Fibroblast of lung (primary cell): ENCODE results near the gene PDIA2. TPM values are rescaled to one million over a fixed set of nuclear protein-coding genes. Genes with fewer than 3 reads are reported as not detected.

Source experiments
- DNase-seq, 2 donors: peaks; one replicate each; pipeline versions ENCODE4 v3.0.0 to v3.0.0-alpha.2; 2010; ENCODE audit warnings: low read depth in 2 of 2
- H2AFZ ChIP-seq: 2 replicates; pipeline ENCODE4 v1.5.1; 2012; ENCODE audit warnings: low read length, control low read depth, inconsistent platforms
- H3K27ac ChIP-seq: 2 replicates; pipeline ENCODE4 v1.5.1; 2011; ENCODE audit warnings: low read length, control low read depth; ENCODE audit not compliant: insufficient read depth
- H3K27me3 ChIP-seq: 2 replicates; pipeline ENCODE4 v1.5.1; 2011; ENCODE audit warnings: mild to moderate bottlenecking, low read length; ENCODE audit not compliant: control insufficient read depth, insufficient read depth
- H3K36me3 ChIP-seq: 2 replicates; pipeline ENCODE4 v1.5.1; 2011; ENCODE audit warnings: low read length; ENCODE audit not compliant: control insufficient read depth, insufficient read depth
- H3K4me1 ChIP-seq: 2 replicates; pipeline ENCODE4 v1.5.1; 2011; ENCODE audit warnings: low read length; ENCODE audit not compliant: control insufficient read depth, insufficient read depth; ENCODE audit errors: extremely low read depth
- H3K4me2 ChIP-seq: 2 replicates; pipeline ENCODE4 v1.5.1; 2011; ENCODE audit warnings: low read length, control low read depth; ENCODE audit not compliant: insufficient read depth; ENCODE audit errors: extremely low read depth
- H3K4me3 ChIP-seq, 4 experiments: fragments of 200-600 bp in 1 of 4; sonication (generic) in 1 of 4; replicated peaks in 1 of 4; 2 replicates each; pipeline ENCODE4 v1.5.1; 2011 to 2016; ENCODE audit warnings: low read length in 4 of 4, low read depth in 3 of 4, mild to moderate bottlenecking in 3 of 4, control low read depth in 2 of 4, inconsistent platforms in 1 of 4, mixed read lengths in 1 of 4; ENCODE audit not compliant: insufficient read depth in 1 of 4; ENCODE audit errors: control extremely low read depth in 1 of 4
- H3K79me2 ChIP-seq: 2 replicates; pipeline ENCODE4 v1.5.1; 2012; ENCODE audit warnings: mild to moderate bottlenecking, low read length, inconsistent platforms; ENCODE audit not compliant: control insufficient read depth, insufficient read depth
- H3K9ac ChIP-seq: 2 replicates; pipeline ENCODE4 v1.5.1; 2011; ENCODE audit warnings: mild to moderate bottlenecking, low read length, control low read depth; ENCODE audit not compliant: insufficient read depth
- H3K9me3 ChIP-seq: 2 replicates; pipeline ENCODE4 v1.5.1; 2012; ENCODE audit warnings: low read depth, low read length; ENCODE audit not compliant: control insufficient read depth, insufficient read depth
- H4K20me1 ChIP-seq: 2 replicates; pipeline ENCODE4 v1.5.1; 2011; ENCODE audit warnings: low read length; ENCODE audit not compliant: control insufficient read depth, insufficient read depth; ENCODE audit errors: extremely low read depth
- CTCF ChIP-seq, 2 donors: IDR thresholded peaks in 1 of 2; conservative IDR thresholded peaks in 1 of 2; 1 replicate in 1 of 2; 2 replicates in 1 of 2; pipeline ENCODE4 v1.5.1; 2011 to 2012; ENCODE audit warnings: low read length in 2 of 2, control low read depth in 1 of 2, inconsistent platforms in 1 of 2, low read depth in 1 of 2, mild to moderate bottlenecking in 1 of 2
- EZH2 ChIP-seq: IDR thresholded peaks from 2 replicates; pipeline ENCODE4 v1.5.1; 2012; ENCODE audit warnings: low read length, control low read depth, mild to moderate bottlenecking; ENCODE audit errors: missing control alignments
- polyA plus RNA-seq, 2 donors: library from polyadenylated mRNA; depleted of rRNA in 1 of 2; stranded (reverse) in 1 of 2; unstranded in 1 of 2; fragments of >200 nt; gene quantifications; 2 replicates each; pipeline ENCODE4 v1.2.1, GENCODE V29; 2011 to 2012; ENCODE audit warnings: missing spikeins in 1 of 2
- total RNA-seq: library from RNA; depleted of rRNA; stranded (reverse); fragments of >200 nt; gene quantifications from 2 replicates; pipeline ENCODE4 v1.2.1, GENCODE V29; 2014

PDIA2 gene
- total and polyA plus RNA-seq, 2 donors (not counting 1 experiment from before 2014, with no cell fraction given) = 0.06 to 0.33 TPM

DNA sequence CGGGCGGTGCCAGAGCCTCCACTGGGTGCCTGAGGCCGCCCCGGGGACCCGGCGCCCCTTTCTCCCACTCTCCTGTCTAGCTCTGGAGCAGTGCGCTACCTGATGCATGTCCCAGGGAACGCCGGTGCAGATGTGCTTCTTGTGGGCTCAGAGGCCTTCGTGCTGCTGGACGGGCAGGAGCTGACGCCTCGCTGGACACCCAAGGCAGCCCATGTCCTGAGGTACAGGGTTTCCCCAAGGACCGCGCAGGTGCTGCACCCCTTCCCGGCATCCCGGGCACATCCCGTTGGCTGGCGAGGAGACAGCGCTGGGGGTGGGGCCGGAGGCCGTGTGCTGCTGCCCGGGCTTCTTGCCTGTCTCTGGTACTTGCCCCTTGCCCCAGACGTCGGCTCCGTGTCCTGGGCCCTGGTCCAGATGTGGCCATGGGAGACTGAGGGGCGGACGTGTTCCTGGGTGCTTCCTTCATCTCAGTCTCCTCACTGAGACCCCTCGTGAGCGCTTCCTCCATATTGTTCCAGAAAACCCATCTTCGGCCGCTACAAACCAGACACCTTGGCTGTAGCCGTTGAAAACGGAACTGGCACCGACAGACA lies 19.7 kb upstream of the PDIA2 start:
- H4K20me1 ChIP-seq = no peaks in the 10 kb centered on the region
- H3K79me2 ChIP-seq = no peaks in the 10 kb centered on the region
- TF ChIP-seq EZH2 (no peak), CTCF (conservative IDR thresholded peaks at IDR 0.05 in 1 of 2, IDR thresholded peaks at IDR 0.05 in 1 of 2; ENCODE audit: low read depth in 1 of 2, low read length in 2 of 2) (no peak)
- H3K4me2 ChIP-seq = no peak overlapping the region
- H3K9ac ChIP-seq = no peak overlapping the region
- H3K27me3 ChIP-seq = no peaks in the 10 kb centered on the region
- no peaks in the 10 kb centered on the region for H3K9me3 ChIP-seq
- no peak overlapping the region for H3K27ac ChIP-seq
- H3K4me3 ChIP-seq = no peak overlapping the region
- no peak for DNase-seq
- peaks cover 6% of the 10 kb centered on the region for H3K36me3 ChIP-seq
- no peaks in the 10 kb centered on the region for H3K4me1 ChIP-seq
- no peak overlapping the region for H2AFZ ChIP-seq

GRCh38 chr16:263944-264343 lies 19.0 kb upstream of the PDIA2 start:
- Histone ChIP-seq H3K9ac (no peak overlapping the region), H3K4me1 (no peaks in the 10 kb centered on the region), H3K36me3 (peaks cover 6% of the 10 kb centered on the region), H4K20me1 (no peaks in the 10 kb centered on the region), H3K79me2 (no peaks in the 10 kb centered on the region), H3K4me3 (no peak overlapping the region), H2AFZ (no peak overlapping the region), H3K27me3 (no peaks in the 10 kb centered on the region), H3K9me3 (no peaks in the 10 kb centered on the region), H3K4me2 (no peak overlapping the region), H3K27ac (no peak overlapping the region)
- no peak for DNase-seq
- no peak for TF ChIP-seq EZH2
- no peak for TF ChIP-seq CTCF (conservative IDR thresholded peaks at IDR 0.05 in 1 of 2, IDR thresholded peaks at IDR 0.05 in 1 of 2; ENCODE audit: low read depth in 1 of 2, low read length in 2 of 2)

GRCh38 chr16:264440-264951 lies 18.5 kb upstream of the PDIA2 start:
- H3K9ac ChIP-seq = no peak overlapping the region
- no peaks in the 10 kb centered on the region for H3K4me1 ChIP-seq
- no peaks in the 10 kb centered on the region for H3K9me3 ChIP-seq
- DNase-seq = no peak
- H3K27ac ChIP-seq = no peak overlapping the region
- H3K4me2 ChIP-seq = no peak overlapping the region
- peaks cover 6% of the 10 kb centered on the region for H3K36me3 ChIP-seq
- H3K79me2 ChIP-seq = no peaks in the 10 kb centered on the region
- TF ChIP-seq CTCF (conservative IDR thresholded peaks at IDR 0.05 in 1 of 2, IDR thresholded peaks at IDR 0.05 in 1 of 2; ENCODE audit: low read depth in 1 of 2, low read length in 2 of 2) = no peak
- TF ChIP-seq EZH2 = no peak
- H2AFZ ChIP-seq = no peak overlapping the region
- H3K27me3 ChIP-seq = no peaks in the 10 kb centered on the region
- H3K4me3 ChIP-seq = no peak overlapping the region
- no peaks in the 10 kb centered on the region for H4K20me1 ChIP-seq
